ENCODE results near the gene FGF14.

- TF ChIP-seq POLR2A (IDR thresholded peaks at IDR 0.05) = no peak
- no peak for TF ChIP-seq CTCF (IDR thresholded peaks at IDR 0.05)
These were observed 705.9 kb downstream of the FGF14 start for GRCh38 chr13:101695870-101696516.

Measured in lower leg skin (tissue), 3 donors.